Mucosa of descending colon (tissue), 3 donors: ENCODE measurements around the gene SGMS1. TPM values are rescaled to one million over a fixed set of nuclear protein-coding genes. Genes with fewer than 3 reads are reported as not detected.
A peak's percentile ranks its signal among the peaks of the same experiment; 100 is the strongest.

Experiments used
- ATAC-seq: fragments of 200-7000 bp; cut with Tn5 transposase; one replicate; pipeline ENCODE4 v1.9.1; 2020; ENCODE audit warnings: mild to moderate bottlenecking, moderate library complexity
- DNase-seq, 3 donors: peaks; one replicate each; pipeline ENCODE4 v3.0.0-alpha.2; 2020
- H3K36me3 ChIP-seq: fragments of 200-600 bp; one replicate; pipeline ENCODE4 v1.8.0; 2021; ENCODE audit warnings: low read depth, mild to moderate bottlenecking
- H3K4me1 ChIP-seq: fragments of 200-600 bp; one replicate; pipeline ENCODE4 v1.8.0; 2021; ENCODE audit warnings: low read depth, mild to moderate bottlenecking
- H3K4me3 ChIP-seq: fragments of 200-600 bp; one replicate; pipeline ENCODE4 v1.8.0; 2021; ENCODE audit warnings: mild to moderate bottlenecking
- H3K9me3 ChIP-seq: fragments of 200-600 bp; one replicate; pipeline ENCODE4 v1.8.0; 2021; ENCODE audit warnings: mild to moderate bottlenecking
- CTCF ChIP-seq: fragments of 200-600 bp; IDR thresholded peaks from one replicate; pipeline ENCODE4 v1.8.0; 2022; ENCODE audit warnings: antibody characterized with exemption, mild to moderate bottlenecking
- intact Hi-C, 2 donors: fragments of 100-400 bp; cut with DNase I in 1 of 2; cut with micrococcal nuclease in 1 of 2; formaldehyde crosslinking; loops; one replicate each; pipeline versions ENCODE4 v1.11.0 to v1.11.1; 2022; cut with DNase I, micrococcal nuclease
- total RNA-seq, 3 donors: library from RNA; stranded (reverse); fragmentation: NEBNext Ultra II Directional in 2 of 3; extraction: Animal tissue kit (Norgen Biotek cat#: 25700) in 2 of 3; gene quantifications; one replicate each; pipeline versions ENCODE4 v1.2.1 to v1.2.4, GENCODE V29; 2021 to 2023
- donor health status: DM: no; HTN: no; CAD: no; lungs with moderate emphysema.
- donor health status: DM: no; HTN: no; CAD: no.
- donor health status: DM: no; HTN: yes; CAD: no.

Gene SGMS1
- total RNA-seq, 3 donors from 2014 or later = 14.4 to 28.4 (median 20.0) TPM

- H3K9me3 ChIP-seq = no peaks in the 10 kb centered on the region
- ATAC-seq (peak; percentile 92), DNase-seq (no peak)
- H3K4me1 ChIP-seq = no peaks in the 10 kb centered on the region
- TF ChIP-seq CTCF = no peak
- H3K36me3 ChIP-seq = no peaks in the 10 kb centered on the region
- H3K4me3 ChIP-seq = no peak overlapping the region
- intact Hi-C loops = no loop called here
These were observed 229.8 kb downstream of the SGMS1 start for GRCh38 chr10:50393784-50394467.

DNA sequence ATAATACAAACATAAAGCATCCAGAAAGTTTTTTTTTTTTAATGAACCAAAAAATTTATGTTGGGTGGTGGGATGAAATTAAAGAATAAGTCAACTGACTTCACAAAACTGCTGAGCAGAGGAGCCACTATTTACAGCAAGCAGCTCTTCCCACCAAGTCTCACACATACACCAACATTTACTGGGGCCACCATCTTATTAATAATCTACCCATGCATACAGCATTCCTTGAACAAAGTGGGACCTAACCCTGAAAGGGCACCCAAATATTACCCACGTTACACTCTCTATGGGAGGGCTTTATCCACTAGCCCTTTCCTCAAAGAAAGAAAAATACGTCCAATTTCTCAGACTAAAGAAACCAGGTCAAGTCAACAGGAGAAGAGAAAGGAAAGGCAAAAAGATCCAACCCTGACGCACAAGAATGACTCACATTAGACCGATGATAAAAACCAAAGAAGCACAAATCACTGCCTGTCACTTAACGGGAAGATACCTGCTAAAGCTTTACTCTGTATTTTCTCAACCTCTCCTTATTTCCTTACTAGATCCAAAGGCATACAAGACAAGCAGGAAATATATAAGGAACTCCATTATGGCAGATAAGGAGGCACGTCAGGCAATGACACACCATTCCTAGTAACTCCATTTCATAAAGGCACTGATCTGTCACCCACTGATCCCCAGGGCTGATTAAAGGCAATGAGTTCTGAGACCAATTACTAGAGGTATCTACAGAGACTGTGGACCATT is 230.6 kb downstream of the SGMS1 start:
- intact Hi-C loops = no loop called here
- no peak overlapping the region for H3K4me3 ChIP-seq
- H3K9me3 ChIP-seq = no peaks in the 10 kb centered on the region
- no peaks in the 10 kb centered on the region for H3K4me1 ChIP-seq
- no peak for TF ChIP-seq CTCF
- ATAC-seq = peak; percentile 78
- DNase-seq = no peak
- no peaks in the 10 kb centered on the region for H3K36me3 ChIP-seq

- Histone ChIP-seq H3K4me1 (no peaks in the 10 kb centered on the region), H3K9me3 (no peaks in the 10 kb centered on the region)
These were observed 231.3 kb downstream of the SGMS1 start for GRCh38 chr10:50392426-50392825.

DNA sequence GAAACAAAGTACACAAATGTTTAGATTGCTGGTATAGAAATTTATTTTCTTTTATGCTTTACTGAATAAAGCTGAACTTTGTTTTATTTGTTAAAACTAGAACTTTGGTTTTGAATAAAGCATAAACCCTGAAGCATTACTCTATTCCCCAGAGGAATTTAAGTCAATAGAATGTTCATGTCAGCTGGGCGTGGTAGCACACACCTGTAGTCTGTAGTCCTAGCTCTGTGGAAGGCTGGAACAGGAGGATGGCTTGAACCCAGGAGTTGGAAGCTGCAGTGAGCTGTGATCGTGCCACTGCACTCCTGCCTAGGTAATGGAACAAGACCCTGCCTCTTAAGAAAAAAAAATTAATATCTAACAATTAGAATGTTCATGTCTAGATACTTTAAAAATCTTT is 233.5 kb downstream of the SGMS1 start:
- Histone ChIP-seq H3K9me3 (no peaks in the 10 kb centered on the region), H3K36me3 (no peaks in the 10 kb centered on the region), H3K4me3 (no peak overlapping the region), H3K4me1 (no peaks in the 10 kb centered on the region)
- TF ChIP-seq CTCF = no peak
- ATAC-seq = peak; percentile 54
- intact Hi-C loops = no loop called here
- DNase-seq = no peak

More at GRCh38 chr10:50392426-50392825, 231.3 kb downstream of the SGMS1 start:
- Histone ChIP-seq H3K4me3 (no peak overlapping the region), H3K36me3 (no peaks in the 10 kb centered on the region)
- DNase-seq = no peak
- no peak for TF ChIP-seq CTCF
- intact Hi-C loops = no loop called here
- no peak for ATAC-seq

- DNase-seq (no peak), ATAC-seq (no peak)
- Histone ChIP-seq H3K36me3 (no peaks in the 10 kb centered on the region), H3K4me1 (no peaks in the 10 kb centered on the region), H3K4me3 (no peak overlapping the region), H3K9me3 (no peaks in the 10 kb centered on the region)
- no peak for TF ChIP-seq CTCF
- intact Hi-C loops = no loop called here
These were observed 235.6 kb downstream of the SGMS1 start for GRCh38 chr10:50388181-50388580.
